Measurements from ENCODE around the gene ASTL.

DNA sequence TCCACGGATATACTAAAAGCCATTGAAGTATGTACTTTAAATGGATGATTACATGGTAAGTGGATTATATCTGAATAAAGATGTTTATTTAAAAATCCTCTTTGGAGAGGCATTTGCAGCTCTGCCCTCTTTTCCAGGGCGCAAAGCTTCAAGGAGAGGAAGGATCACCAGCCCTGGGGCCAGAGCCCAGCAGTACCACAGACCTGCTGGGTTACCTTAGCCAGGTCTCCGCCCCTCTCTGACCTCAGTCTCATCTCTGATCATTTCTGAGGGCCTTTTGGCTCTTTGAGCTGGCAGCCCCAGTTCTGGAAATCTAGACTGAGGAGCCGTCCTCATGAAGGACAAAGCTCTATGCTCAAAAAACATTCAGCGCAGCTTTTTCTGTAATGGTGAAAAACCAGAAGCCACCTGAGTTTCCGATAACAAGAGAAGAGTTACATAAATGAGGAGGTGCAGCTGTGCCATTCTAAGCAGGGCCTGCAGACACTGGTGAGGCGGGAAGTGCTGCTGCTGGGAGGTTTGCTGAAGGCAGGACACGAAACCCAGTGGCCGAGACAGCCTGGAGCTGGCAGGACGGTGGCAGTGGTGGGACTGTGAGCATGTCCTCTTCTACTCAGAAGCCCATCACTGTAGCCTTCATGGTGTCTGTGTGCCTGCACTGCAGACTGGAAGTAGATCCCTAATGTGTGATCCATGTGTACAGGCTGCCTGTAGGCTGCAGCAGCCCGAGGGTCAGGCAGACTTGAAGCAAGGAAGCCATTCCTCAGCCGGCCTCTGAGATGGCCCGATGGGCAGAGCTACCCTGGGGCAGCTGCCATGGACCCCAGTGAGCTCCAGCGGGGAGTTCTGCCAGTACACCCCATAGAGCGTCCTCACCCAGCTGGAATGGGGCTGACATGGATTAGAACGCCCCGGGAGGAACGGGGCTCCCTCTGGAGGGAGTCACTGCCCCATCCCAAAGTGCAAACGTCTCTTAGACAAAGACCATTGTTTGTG is 49.7 kb downstream of the ASTL start:
- TF ChIP-seq ARNTL (CRISPR knock-in tag; IDR thresholded peaks at IDR 0.05; ENCODE audit: borderline replicate concordance, low read depth) = no peak
- TF ChIP-seq ZNF565 (CRISPR knock-in tag; conservative IDR thresholded peaks at IDR 0.05; ENCODE audit: low read depth) = no peak
- TF ChIP-seq, protein P1, sequence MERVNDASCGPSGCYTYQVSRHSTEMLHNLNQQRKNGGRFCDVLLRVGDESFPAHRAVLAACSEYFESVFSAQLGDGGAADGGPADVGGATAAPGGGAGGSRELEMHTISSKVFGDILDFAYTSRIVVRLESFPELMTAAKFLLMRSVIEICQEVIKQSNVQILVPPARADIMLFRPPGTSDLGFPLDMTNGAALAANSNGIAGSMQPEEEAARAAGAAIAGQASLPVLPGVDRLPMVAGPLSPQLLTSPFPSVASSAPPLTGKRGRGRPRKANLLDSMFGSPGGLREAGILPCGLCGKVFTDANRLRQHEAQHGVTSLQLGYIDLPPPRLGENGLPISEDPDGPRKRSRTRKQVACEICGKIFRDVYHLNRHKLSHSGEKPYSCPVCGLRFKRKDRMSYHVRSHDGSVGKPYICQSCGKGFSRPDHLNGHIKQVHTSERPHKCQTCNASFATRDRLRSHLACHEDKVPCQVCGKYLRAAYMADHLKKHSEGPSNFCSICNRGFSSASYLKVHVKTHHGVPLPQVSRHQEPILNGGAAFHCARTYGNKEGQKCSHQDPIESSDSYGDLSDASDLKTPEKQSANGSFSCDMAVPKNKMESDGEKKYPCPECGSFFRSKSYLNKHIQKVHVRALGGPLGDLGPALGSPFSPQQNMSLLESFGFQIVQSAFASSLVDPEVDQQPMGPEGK (CRISPR knock-in tag; IDR thresholded peaks at IDR 0.05; ENCODE audit: borderline replicate concordance) = no peak
- TF ChIP-seq, protein P2, sequence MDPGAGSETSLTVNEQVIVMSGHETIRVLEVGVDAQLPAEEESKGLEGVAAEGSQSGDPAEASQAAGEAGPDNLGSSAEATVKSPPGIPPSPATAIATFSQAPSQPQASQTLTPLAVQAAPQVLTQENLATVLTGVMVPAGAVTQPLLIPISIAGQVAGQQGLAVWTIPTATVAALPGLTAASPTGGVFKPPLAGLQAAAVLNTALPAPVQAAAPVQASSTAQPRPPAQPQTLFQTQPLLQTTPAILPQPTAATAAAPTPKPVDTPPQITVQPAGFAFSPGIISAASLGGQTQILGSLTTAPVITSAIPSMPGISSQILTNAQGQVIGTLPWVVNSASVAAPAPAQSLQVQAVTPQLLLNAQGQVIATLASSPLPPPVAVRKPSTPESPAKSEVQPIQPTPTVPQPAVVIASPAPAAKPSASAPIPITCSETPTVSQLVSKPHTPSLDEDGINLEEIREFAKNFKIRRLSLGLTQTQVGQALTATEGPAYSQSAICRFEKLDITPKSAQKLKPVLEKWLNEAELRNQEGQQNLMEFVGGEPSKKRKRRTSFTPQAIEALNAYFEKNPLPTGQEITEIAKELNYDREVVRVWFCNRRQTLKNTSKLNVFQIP (CRISPR knock-in tag; IDR thresholded peaks at IDR 0.05; ENCODE audit: borderline replicate concordance, low read depth) = no peak
- TF ChIP-seq OSR1 (CRISPR knock-in tag; IDR thresholded peaks at IDR 0.05) = no peak
- TF ChIP-seq PPARA (CRISPR knock-in tag; IDR thresholded peaks at IDR 0.05; ENCODE audit: borderline replicate concordance) = no peak
- no peak for TF ChIP-seq ZNF70 (CRISPR knock-in tag; IDR thresholded peaks at IDR 0.05)
- TF ChIP-seq, protein P3, sequence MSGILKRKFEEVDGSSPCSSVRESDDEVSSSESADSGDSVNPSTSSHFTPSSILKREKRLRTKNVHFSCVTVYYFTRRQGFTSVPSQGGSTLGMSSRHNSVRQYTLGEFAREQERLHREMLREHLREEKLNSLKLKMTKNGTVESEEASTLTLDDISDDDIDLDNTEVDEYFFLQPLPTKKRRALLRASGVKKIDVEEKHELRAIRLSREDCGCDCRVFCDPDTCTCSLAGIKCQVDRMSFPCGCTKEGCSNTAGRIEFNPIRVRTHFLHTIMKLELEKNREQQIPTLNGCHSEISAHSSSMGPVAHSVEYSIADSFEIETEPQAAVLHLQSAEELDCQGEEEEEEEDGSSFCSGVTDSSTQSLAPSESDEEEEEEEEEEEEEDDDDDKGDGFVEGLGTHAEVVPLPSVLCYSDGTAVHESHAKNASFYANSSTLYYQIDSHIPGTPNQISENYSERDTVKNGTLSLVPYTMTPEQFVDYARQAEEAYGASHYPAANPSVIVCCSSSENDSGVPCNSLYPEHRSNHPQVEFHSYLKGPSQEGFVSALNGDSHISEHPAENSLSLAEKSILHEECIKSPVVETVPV (CRISPR knock-in tag; IDR thresholded peaks at IDR 0.05) = no peak
- TF ChIP-seq, protein P4, sequence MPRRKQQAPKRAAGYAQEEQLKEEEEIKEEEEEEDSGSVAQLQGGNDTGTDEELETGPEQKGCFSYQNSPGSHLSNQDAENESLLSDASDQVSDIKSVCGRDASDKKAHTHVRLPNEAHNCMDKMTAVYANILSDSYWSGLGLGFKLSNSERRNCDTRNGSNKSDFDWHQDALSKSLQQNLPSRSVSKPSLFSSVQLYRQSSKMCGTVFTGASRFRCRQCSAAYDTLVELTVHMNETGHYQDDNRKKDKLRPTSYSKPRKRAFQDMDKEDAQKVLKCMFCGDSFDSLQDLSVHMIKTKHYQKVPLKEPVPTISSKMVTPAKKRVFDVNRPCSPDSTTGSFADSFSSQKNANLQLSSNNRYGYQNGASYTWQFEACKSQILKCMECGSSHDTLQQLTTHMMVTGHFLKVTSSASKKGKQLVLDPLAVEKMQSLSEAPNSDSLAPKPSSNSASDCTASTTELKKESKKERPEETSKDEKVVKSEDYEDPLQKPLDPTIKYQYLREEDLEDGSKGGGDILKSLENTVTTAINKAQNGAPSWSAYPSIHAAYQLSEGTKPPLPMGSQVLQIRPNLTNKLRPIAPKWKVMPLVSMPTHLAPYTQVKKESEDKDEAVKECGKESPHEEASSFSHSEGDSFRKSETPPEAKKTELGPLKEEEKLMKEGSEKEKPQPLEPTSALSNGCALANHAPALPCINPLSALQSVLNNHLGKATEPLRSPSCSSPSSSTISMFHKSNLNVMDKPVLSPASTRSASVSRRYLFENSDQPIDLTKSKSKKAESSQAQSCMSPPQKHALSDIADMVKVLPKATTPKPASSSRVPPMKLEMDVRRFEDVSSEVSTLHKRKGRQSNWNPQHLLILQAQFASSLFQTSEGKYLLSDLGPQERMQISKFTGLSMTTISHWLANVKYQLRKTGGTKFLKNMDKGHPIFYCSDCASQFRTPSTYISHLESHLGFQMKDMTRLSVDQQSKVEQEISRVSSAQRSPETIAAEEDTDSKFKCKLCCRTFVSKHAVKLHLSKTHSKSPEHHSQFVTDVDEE (CRISPR knock-in tag; IDR thresholded peaks at IDR 0.05) = no peak
- no peak for TF ChIP-seq ZFP30 (CRISPR knock-in tag; IDR thresholded peaks at IDR 0.05)
- no peak for TF ChIP-seq ESRRG (CRISPR knock-in tag; IDR thresholded peaks at IDR 0.05)
- no peak for TF ChIP-seq SNAI2 (CRISPR knock-in tag; IDR thresholded peaks at IDR 0.05)
